Muscle of leg (tissue), 11 donors: ENCODE measurements around the gene CRABP2. TPM values are rescaled to one million over a fixed set of nuclear protein-coding genes. Genes with fewer than 3 reads are reported as not detected.

Experiments used
- DNase-seq: peaks from one replicate; pipeline ENCODE4 v3.0.0; 2013
- H3K27ac ChIP-seq: one replicate; pipeline ENCODE4 v1.5.1; 2013; ENCODE audit warnings: mild to moderate bottlenecking, low read length, control low read depth
- H3K27me3 ChIP-seq: one replicate; pipeline ENCODE4 v1.6.1; 2013; ENCODE audit warnings: low read length; ENCODE audit not compliant: control insufficient read depth, insufficient read depth
- H3K36me3 ChIP-seq: one replicate; pipeline ENCODE4 v1.6.1; 2013; ENCODE audit warnings: low read length; ENCODE audit not compliant: control insufficient read depth, insufficient read depth
- H3K4me1 ChIP-seq: one replicate; pipeline ENCODE4 v1.6.1; 2013; ENCODE audit warnings: low read length; ENCODE audit not compliant: control insufficient read depth, insufficient read depth
- H3K4me3 ChIP-seq: one replicate; pipeline ENCODE4 v1.5.1; 2013; ENCODE audit warnings: low read length, control low read depth
- H3K9me3 ChIP-seq: replicated peaks from 2 replicates; pipeline ENCODE4 v1.6.1; 2013; ENCODE audit warnings: low read depth, low read length; ENCODE audit not compliant: control insufficient read depth
- WGBS: methylation state at CpG from one replicate; pipeline ENCODE4 v1.1.5; 2013; ENCODE audit warnings: missing lambda C conversion rate; ENCODE audit not compliant: insufficient coverage; 5-methylcytosine and 5-hydroxymethylcytosine counted together
- polyA plus RNA-seq, 8 donors: library from polyadenylated mRNA; unstranded; fragments of 120-200 nt; gene quantifications; one replicate each; pipeline versions ENCODE4 v1.2.1 to v1.2.3, GENCODE V29; 2013; ENCODE audit warnings: inconsistent platforms in 1 of 8, low replicate concordance in 1 of 8; ENCODE audit not compliant: insufficient read length in 8 of 8, insufficient read depth in 1 of 8
- total RNA-seq: library from RNA; stranded (reverse); fragments of 120-200 nt; gene quantifications from one replicate; pipeline ENCODE4 v1.2.4, GENCODE V29; 2013

CRABP2 gene
- total and polyA plus RNA-seq, 9 donors: 209 to 376 (median 268) TPM

DNA sequence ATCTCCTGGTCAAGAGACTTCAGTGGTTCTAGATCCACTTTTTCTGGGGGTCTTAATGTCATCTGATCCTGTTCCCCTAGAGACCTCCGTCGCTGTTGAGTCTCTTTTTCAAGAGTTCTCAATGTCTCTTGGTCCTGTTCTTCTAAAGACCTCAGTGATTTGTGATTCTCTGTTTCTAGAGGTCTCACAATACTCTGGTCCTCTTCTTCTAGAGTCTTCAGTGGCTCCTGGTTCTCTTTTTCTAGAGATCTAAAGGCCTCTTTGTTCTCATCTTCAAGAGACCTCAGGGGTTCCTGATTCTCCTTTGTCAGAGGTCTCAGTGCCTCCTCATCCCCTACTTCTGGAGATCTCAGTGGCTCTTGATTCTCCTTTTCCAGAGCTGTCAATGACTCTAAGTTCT is 33.6 kb downstream of the CRABP2 start:
- Histone ChIP-seq H3K4me3 (no peak overlapping the region), H3K9me3 (no peaks in the 10 kb centered on the region), H3K27me3 (peaks cover 7% of the 10 kb centered on the region), H3K27ac (peak overlapping the region; percentile 97), H3K4me1 (peaks cover 84% of the 10 kb centered on the region), H3K36me3 (peaks cover 61% of the 10 kb centered on the region)
- WGBS: 90% methylated on average over 2 of the region's 2 CpGs
- DNase-seq: no peak

DNA sequence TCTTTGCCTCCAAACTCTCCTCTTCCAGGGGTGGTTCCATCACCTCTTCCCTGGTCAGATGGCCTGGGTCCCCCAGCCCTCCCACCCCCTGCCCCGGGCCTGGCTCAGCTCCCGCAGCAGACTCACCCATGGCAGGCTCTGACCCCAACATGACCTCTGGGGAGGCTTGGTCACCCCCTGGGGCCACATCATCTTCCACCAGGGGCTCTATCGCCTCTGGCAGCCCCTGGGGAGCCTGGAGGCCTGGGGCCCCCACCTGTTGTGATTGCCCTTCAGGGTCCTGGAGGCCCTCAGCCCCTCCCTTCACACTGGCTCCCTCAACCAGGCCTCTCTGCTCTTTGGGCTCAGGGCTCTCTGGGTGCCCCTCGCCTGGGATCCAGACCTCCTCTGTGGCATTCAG is 34.6 kb downstream of the CRABP2 start:
- WGBS: 61% methylated on average over 2 of the region's 4 CpGs
- Histone ChIP-seq H3K4me1 (peaks cover 91% of the 10 kb centered on the region), H3K27me3 (peaks cover 2% of the 10 kb centered on the region), H3K4me3 (no peak overlapping the region), H3K36me3 (peaks cover 57% of the 10 kb centered on the region), H3K9me3 (no peaks in the 10 kb centered on the region), H3K27ac (peak overlapping the region; percentile 97)
- DNase-seq: no peak

GRCh38 chr1:156670359-156670758 is 35.0 kb downstream of the CRABP2 start:
- 60% methylated on average over 3 of the region's 6 CpGs for WGBS
- H3K9me3 ChIP-seq: no peaks in the 10 kb centered on the region
- no peak for DNase-seq
- no peak overlapping the region for H3K4me3 ChIP-seq
- H3K27me3 ChIP-seq: no peaks in the 10 kb centered on the region
- peak overlapping the region; percentile 97 for H3K27ac ChIP-seq
- H3K4me1 ChIP-seq: peaks cover 92% of the 10 kb centered on the region
- H3K36me3 ChIP-seq: peaks cover 53% of the 10 kb centered on the region

DNA sequence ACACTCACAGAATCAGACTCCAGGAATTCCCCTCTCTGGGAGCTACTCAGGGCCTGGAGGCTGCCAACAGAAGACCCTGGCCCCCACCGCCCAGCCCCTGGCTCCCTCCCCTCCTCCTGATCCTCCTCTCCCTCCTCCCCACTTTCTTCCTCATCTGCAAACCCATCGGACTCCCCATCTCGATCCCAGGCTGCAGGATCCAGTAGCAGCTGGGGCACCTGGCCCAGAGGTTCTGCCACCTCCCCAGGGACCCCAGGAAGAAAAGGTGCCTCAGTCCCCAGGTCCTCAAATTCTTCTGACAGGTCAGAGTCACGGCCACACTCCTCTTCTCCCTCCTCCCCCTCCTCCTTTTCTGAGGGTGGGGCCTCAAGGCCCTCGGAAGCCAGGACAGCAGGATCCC is 35.6 kb downstream of the CRABP2 start:
- H3K9me3 ChIP-seq: no peaks in the 10 kb centered on the region
- H3K36me3 ChIP-seq: peaks cover 48% of the 10 kb centered on the region
- no peaks in the 10 kb centered on the region for H3K27me3 ChIP-seq
- H3K4me1 ChIP-seq: peaks cover 92% of the 10 kb centered on the region
- 31% methylated on average over 3 of the region's 5 CpGs for WGBS
- H3K27ac ChIP-seq: peak overlapping the region; percentile 97
- H3K4me3 ChIP-seq: no peak overlapping the region
- DNase-seq: no peak

GRCh38 chr1:156668801-156669637 is 36.4 kb downstream of the CRABP2 start:
- peak; percentile 39 for DNase-seq
- 45% methylated on average over 13 of the region's 17 CpGs for WGBS
- no peak overlapping the region for H3K4me3 ChIP-seq

GRCh38 chr1:156667968-156668709 is 37.2 kb downstream of the CRABP2 start:
- no peak for DNase-seq
- WGBS: 33% methylated on average over 1 of the region's 9 CpGs
- Histone ChIP-seq H3K36me3 (peaks cover 31% of the 10 kb centered on the region), H3K9me3 (no peaks in the 10 kb centered on the region), H3K4me1 (peaks cover 92% of the 10 kb centered on the region), H3K27ac (peak overlapping the region; percentile 97), H3K27me3 (no peaks in the 10 kb centered on the region), H3K4me3 (no peak overlapping the region)

More at GRCh38 chr1:156668801-156669637, 36.4 kb downstream of the CRABP2 start:
- H3K27me3 ChIP-seq: no peaks in the 10 kb centered on the region
- no peaks in the 10 kb centered on the region for H3K9me3 ChIP-seq
- H3K4me1 ChIP-seq: peaks cover 92% of the 10 kb centered on the region
- H3K36me3 ChIP-seq: peaks cover 40% of the 10 kb centered on the region
- peak overlapping the region; percentile 97 for H3K27ac ChIP-seq

DNA sequence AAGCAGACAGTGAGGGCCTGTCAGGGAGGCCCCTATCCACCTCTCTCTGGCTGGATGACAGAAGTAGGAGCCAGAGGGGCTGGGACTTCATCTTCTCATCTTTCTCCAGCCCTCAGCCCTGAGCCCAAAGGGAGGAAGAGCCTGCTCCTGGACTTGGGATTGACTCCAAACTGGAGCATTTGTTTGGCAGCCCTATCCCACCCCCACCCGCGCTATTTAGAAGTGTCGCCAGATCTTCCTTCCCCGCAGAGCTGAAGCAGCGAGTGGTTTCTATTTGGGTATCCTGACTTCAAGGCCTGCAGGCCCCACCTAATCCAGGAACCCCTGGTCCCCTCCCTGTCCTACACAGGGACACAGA is 37.8 kb downstream of the CRABP2 start:
- no peaks in the 10 kb centered on the region for H3K27me3 ChIP-seq
- no peak overlapping the region for H3K4me3 ChIP-seq
- H3K9me3 ChIP-seq: no peaks in the 10 kb centered on the region
- peaks cover 26% of the 10 kb centered on the region for H3K36me3 ChIP-seq
- peak; percentile 98 for DNase-seq
- H3K4me1 ChIP-seq: peaks cover 92% of the 10 kb centered on the region
- WGBS: no CpG with 5 or more reads among the region's 5 CpGs
- peak overlapping the region; percentile 97 for H3K27ac ChIP-seq

GRCh38 chr1:156666862-156667609 is 38.3 kb downstream of the CRABP2 start:
- Histone ChIP-seq H3K27ac (peak overlapping the region; percentile 97), H3K4me3 (no peak overlapping the region), H3K9me3 (no peaks in the 10 kb centered on the region), H3K27me3 (no peaks in the 10 kb centered on the region), H3K4me1 (peaks cover 95% of the 10 kb centered on the region), H3K36me3 (peaks cover 20% of the 10 kb centered on the region)
- 32% methylated on average over 4 of the region's 9 CpGs for WGBS
- DNase-seq: peak; percentile 51

GRCh38 chr1:156665539-156665938 is 39.8 kb downstream of the CRABP2 start:
- peaks cover 6% of the 10 kb centered on the region for H3K36me3 ChIP-seq
- peak overlapping the region; percentile 97 for H3K27ac ChIP-seq
- no peaks in the 10 kb centered on the region for H3K27me3 ChIP-seq
- 34% methylated on average over 3 of the region's 3 CpGs for WGBS
- no peak overlapping the region for H3K4me3 ChIP-seq
- H3K9me3 ChIP-seq: no peaks in the 10 kb centered on the region
- H3K4me1 ChIP-seq: peaks cover 100% of the 10 kb centered on the region
- peak; percentile 21 for DNase-seq
